ENCODE data around the gene S100PBP. TPM values are rescaled to one million over a fixed set of nuclear protein-coding genes. Genes with fewer than 3 reads are reported as not detected.
A peak's percentile ranks its signal among the peaks of the same experiment; 100 is the strongest.

S100PBP gene
- total and polyA plus RNA-seq, 9 of the 15 experiments (the other 6 are each of a cell fraction or from before 2014, with no cell fraction given): 22.9 to 60.2 (median 32.9) TPM

- TF ChIP-seq NR2C2 (CRISPR knock-in tag; IDR thresholded peaks at IDR 0.05): 0 out of 2 replicates have a peak, but pooled peaks have one; percentile 29
- no peak for TF ChIP-seq NR2C2 (tag; IDR thresholded peaks at IDR 0.05)
- TF ChIP-seq ZKSCAN1 (IDR thresholded peaks at IDR 0.05; ENCODE audit: low read depth, low read length): peak; percentile 96
- TF ChIP-seq ZBTB43 (CRISPR knock-in tag; IDR thresholded peaks at IDR 0.05): no peak
Measured at GRCh38 chr1:32901823-32902534, 84.5 kb downstream of the S100PBP start (continued).

- H3K4me2 ChIP-seq (ENCODE audit: insufficient read depth, low read length): no peak overlapping the region
- in situ Hi-C loops (cut with MboI): no loop called here
- intact Hi-C loops (cut with micrococcal nuclease): no loop called here
- H3K4me3 ChIP-seq: no peak overlapping the region
- 13% methylated on average over 6 of the region's 6 CpGs for WGBS (ENCODE audit: insufficient coverage, low coverage, missing lambda C conversion rate)
- no peaks in the 10 kb centered on the region for H3K79me2 ChIP-seq (ENCODE audit: control insufficient read depth, insufficient read depth, low read length)
- no peaks in the 10 kb centered on the region for H3K9me3 ChIP-seq (replicated peaks; ENCODE audit: control insufficient read depth, insufficient read depth, low read depth, low read length)
- FAIRE-seq (no peak), ATAC-seq (no peak), DNase-seq (ENCODE audit: extremely low read depth in 1 of 4, low spot score in 3 of 4) (no peak)
- no peak overlapping the region for H2AFZ ChIP-seq (ENCODE audit: low read depth, low read length)
- peaks cover 5% of the 10 kb centered on the region; the same call in 1 of the 2 replicates for H4K20me1 ChIP-seq (replicated peaks; ENCODE audit: control insufficient read depth, insufficient read depth, low read length)
- no peaks in the 10 kb centered on the region for H3K9me1 ChIP-seq (ENCODE audit: control insufficient read depth, insufficient read depth, low read length)
- no peak overlapping the region for H3K9ac ChIP-seq (ENCODE audit: insufficient read depth in 1 of 2, low read depth in 2 of 2, low read length in 2 of 2)
- no TSS peak for BruUV-seq (replicated peaks)
- TF ChIP-seq MECOM (CRISPR knock-in tag; IDR thresholded peaks at IDR 0.05) (no peak), ERF (CRISPR knock-in tag; IDR thresholded peaks at IDR 0.05) (no peak), NR2C2 (CRISPR knock-in tag; IDR thresholded peaks at IDR 0.05) (0 out of 2 replicates have a peak, but pooled peaks have one; percentile 2), NR2C2 (tag; IDR thresholded peaks at IDR 0.05) (no peak)
- peaks cover 9 to 48% of the 10 kb centered on the region in 2 experiments for H3K27me3 ChIP-seq (ENCODE audit: control insufficient read depth in 2 of 2, insufficient read depth in 2 of 2, low read length in 2 of 2)
- ChIA-PET CTCF (ENCODE audit: low intra/inter-chr PET ratio) (no interaction called here), POLR2A (interaction anchor here (0.8 kb wide), 1 partner anchor 185 kb away, joined by 3 read pairs; no protein-coding TSS in a partner anchor)
- peaks cover 6 to 15% of the 10 kb centered on the region in 2 experiments for H3K4me1 ChIP-seq (replicated peaks in 1 of 2; ENCODE audit: control insufficient read depth in 2 of 2, insufficient read depth in 2 of 2, low read length in 2 of 2)
- H3K27ac ChIP-seq (ENCODE audit: extremely low read depth, low read depth, low read length): no peak overlapping the region
- H3K36me3 ChIP-seq (ENCODE audit: control insufficient read depth, insufficient read depth, low read length): no peaks in the 10 kb centered on the region
Measured at GRCh38 chr1:32902535-32902920, 85.1 kb downstream of the S100PBP start.

Data from K562 (cell line).